ENCODE results near the gene ZNF268. TPM values are rescaled to one million over a fixed set of nuclear protein-coding genes. Genes with fewer than 3 reads are reported as not detected.

The ZNF268 gene
- total RNA-seq, 4 donors from 2014 or later, result 13.9 to 31.9 (median 18.6) TPM

GRCh38 chr12:133225527-133225926 is 44.2 kb downstream of the ZNF268 start:
- Histone ChIP-seq H3K27ac (no peak overlapping the region), H3K36me3 (no peaks in the 10 kb centered on the region), H3K27me3 (no peaks in the 10 kb centered on the region), H3K4me1 (no peaks in the 10 kb centered on the region), H3K9me3 (peaks cover 0 to 94% (median 0%) of the 10 kb centered on the region in 4 donors), H3K4me3 (no peak overlapping the region)
- no peak for TF ChIP-seq CTCF (IDR thresholded peaks at IDR 0.05)
- no peak for TF ChIP-seq POLR2A (IDR thresholded peaks at IDR 0.05)
- no peak for TF ChIP-seq EP300 (IDR thresholded peaks at IDR 0.05)
- WGBS, 2 donors, result 82 to 84% methylated on average over 4 of the region's 4 CpGs
- no peak for DNase-seq (ENCODE audit: low spot score in 2 of 2)

GRCh38 chr12:133226690-133227089 is 45.4 kb downstream of the ZNF268 start:
- no peak for TF ChIP-seq EP300 (IDR thresholded peaks at IDR 0.05)
- Histone ChIP-seq H3K27ac (no peak overlapping the region), H3K4me3 (no peak overlapping the region), H3K9me3 (peaks cover 0 to 94% (median 0%) of the 10 kb centered on the region in 4 donors), H3K36me3 (no peaks in the 10 kb centered on the region), H3K4me1 (no peaks in the 10 kb centered on the region), H3K27me3 (no peaks in the 10 kb centered on the region)
- 79 to 81% methylated on average over 7 to 8 of the region's 8 CpGs for WGBS, 2 donors
- DNase-seq (ENCODE audit: low spot score in 2 of 2), result no peak

GRCh38 chr12:133227281-133227852 is 46.1 kb downstream of the ZNF268 start:
- H3K36me3 ChIP-seq, result no peaks in the 10 kb centered on the region
- H3K27ac ChIP-seq, result no peak overlapping the region
- TF ChIP-seq POLR2A (IDR thresholded peaks at IDR 0.05) (no peak), EP300 (IDR thresholded peaks at IDR 0.05) (no peak), CTCF (IDR thresholded peaks at IDR 0.05) (no peak)
- WGBS, 2 donors, result 75 to 77% methylated on average over 5 of the region's 7 CpGs
- no peak for DNase-seq (ENCODE audit: low spot score in 2 of 2)
- no peaks in the 10 kb centered on the region for H3K4me1 ChIP-seq
- no peaks in the 10 kb centered on the region for H3K27me3 ChIP-seq
- peaks cover 0 to 94% (median 0%) of the 10 kb centered on the region in 4 donors for H3K9me3 ChIP-seq
- no peak overlapping the region for H3K4me3 ChIP-seq

- TF ChIP-seq EP300 (IDR thresholded peaks at IDR 0.05) (no peak), POLR2A (IDR thresholded peaks at IDR 0.05) (no peak), CTCF (IDR thresholded peaks at IDR 0.05) (no peak)
Measured at GRCh38 chr12:133231001-133231400, 49.7 kb downstream of the ZNF268 start.

GRCh38 chr12:133233006-133233405 is 51.7 kb downstream of the ZNF268 start:
- WGBS, 2 donors, result 85 to 86% methylated on average over 6 of the region's 6 CpGs

More at GRCh38 chr12:133231001-133231400, 49.7 kb downstream of the ZNF268 start:
- Histone ChIP-seq H3K36me3 (no peaks in the 10 kb centered on the region), H3K4me1 (no peaks in the 10 kb centered on the region), H3K9me3 (peaks cover 0 to 95% (median 0%) of the 10 kb centered on the region in 4 donors), H3K27me3 (no peaks in the 10 kb centered on the region), H3K4me3 (no peak overlapping the region), H3K27ac (no peak overlapping the region)
- 71 to 72% methylated on average over 3 of the region's 3 CpGs for WGBS, 2 donors
- no peak for DNase-seq (ENCODE audit: low spot score in 2 of 2)

More at GRCh38 chr12:133233006-133233405, 51.7 kb downstream of the ZNF268 start:
- Histone ChIP-seq H3K27ac (no peak overlapping the region), H3K27me3 (no peaks in the 10 kb centered on the region), H3K9me3 (peaks cover 0 to 90% (median 0%) of the 10 kb centered on the region in 4 donors), H3K36me3 (no peaks in the 10 kb centered on the region), H3K4me3 (no peak overlapping the region), H3K4me1 (no peaks in the 10 kb centered on the region)
- no peak for DNase-seq (ENCODE audit: low spot score in 2 of 2)
- TF ChIP-seq POLR2A (IDR thresholded peaks at IDR 0.05), result no peak
- TF ChIP-seq CTCF (IDR thresholded peaks at IDR 0.05), result no peak
- no peak for TF ChIP-seq EP300 (IDR thresholded peaks at IDR 0.05)
